Cardiac fibroblast (primary cell): ENCODE data around the gene SLC51A.

Source experiments
- DNase-seq, 2 donors: peaks; one replicate each; pipeline versions ENCODE4 v3.0.0 to v3.0.0-alpha.2; 2010; ENCODE audit warnings: low read depth in 2 of 2
- H3K4me3 ChIP-seq, 2 donors: replicated peaks in 1 of 2; 1 replicate in 1 of 2; 2 replicates in 1 of 2; pipeline ENCODE4 v1.5.1; 2011; ENCODE audit warnings: low read depth in 2 of 2, low read length in 2 of 2, mild to moderate bottlenecking in 2 of 2, moderate library complexity in 1 of 2
- CTCF ChIP-seq: IDR thresholded peaks from one replicate; pipeline ENCODE4 v1.5.1; 2011; ENCODE audit warnings: low read depth, mild to moderate bottlenecking, low read length, inconsistent platforms

Gene SLC51A

DNA sequence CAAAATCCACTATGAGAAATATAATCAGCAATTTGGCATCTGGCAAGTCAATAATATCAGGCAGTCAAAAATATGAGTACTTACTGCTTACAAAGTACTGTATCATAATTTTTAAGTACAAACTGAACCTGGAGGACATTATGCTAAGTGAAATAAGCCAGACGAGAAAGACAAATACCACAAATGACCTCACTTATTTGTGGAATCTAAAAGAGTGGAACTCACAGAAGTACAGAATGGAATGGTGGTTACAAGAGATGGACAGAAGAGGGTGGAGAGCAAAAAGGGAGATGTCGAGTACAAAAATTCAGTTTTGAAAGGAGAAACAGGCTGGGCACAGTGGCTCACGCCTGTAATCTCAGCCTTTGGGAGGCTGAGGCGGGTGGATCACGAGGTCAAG lies 58.8 kb downstream of the SLC51A start:
- peak; percentile 17 to 32 for DNase-seq
- TF ChIP-seq CTCF = no peak
- no peak overlapping the region for H3K4me3 ChIP-seq

GRCh38 chr3:196280689-196281440 lies 64.5 kb downstream of the SLC51A start:
- no peak for DNase-seq
- no peak overlapping the region for H3K4me3 ChIP-seq
- TF ChIP-seq CTCF = no peak

GRCh38 chr3:196281962-196282361 lies 65.6 kb downstream of the SLC51A start:
- TF ChIP-seq CTCF = no peak
- H3K4me3 ChIP-seq = no peak overlapping the region
- no peak for DNase-seq
